Suppressor macrophage treated with lipopolysaccharide for 1 hour (primary cell): ENCODE measurements around the gene CLDN22.
"Not testable (repeated sequence)": the region's sequence is repeated elsewhere in the genome, so short reads cannot be mapped to it uniquely, and the experiment has no call there.

ENCODE experiments used
- DNase-seq, 3 donors: peaks; one replicate each; pipeline ENCODE4 v3.0.0-alpha.2; 2020 to 2022

The CLDN22 gene

GRCh38 chr4:183345261-183345660, 25.2 kb upstream of the CLDN22 start:
- no peak for DNase-seq

- DNase-seq = no peak
Observed at GRCh38 chr4:183344523-183345255, 24.6 kb upstream of the CLDN22 start.

GRCh38 chr4:183343730-183344129, 23.7 kb upstream of the CLDN22 start:
- DNase-seq = no peak

GRCh38 chr4:183342541-183343533, 22.8 kb upstream of the CLDN22 start:
- DNase-seq = peak in 1 of 3 donors; percentile 19

GRCh38 chr4:183337833-183338232, 17.8 kb upstream of the CLDN22 start:
- DNase-seq = no peak

GRCh38 chr4:183337349-183337748, 17.3 kb upstream of the CLDN22 start:
- DNase-seq = no peak

GRCh38 chr4:183335369-183335940, 15.4 kb upstream of the CLDN22 start:
- peak; percentile 50 to 88 (median 70) for DNase-seq

GRCh38 chr4:183333983-183334382, 13.9 kb upstream of the CLDN22 start:
- DNase-seq = no peak

GRCh38 chr4:183333202-183333601, 13.1 kb upstream of the CLDN22 start:
- DNase-seq = no peak

- no peak for DNase-seq
Observed at GRCh38 chr4:183332447-183332846, 12.4 kb upstream of the CLDN22 start.

- DNase-seq = no peak
Observed at GRCh38 chr4:183330841-183331240, 10.8 kb upstream of the CLDN22 start.

GRCh38 chr4:183329954-183330742, 10.1 kb upstream of the CLDN22 start:
- no peak for DNase-seq

- DNase-seq = no peak
Observed at GRCh38 chr4:183329244-183329643, 9.2 kb upstream of the CLDN22 start.

- no peak for DNase-seq
Observed at GRCh38 chr4:183328832-183329231, 8.8 kb upstream of the CLDN22 start.

GRCh38 chr4:183327827-183328226, 7.8 kb upstream of the CLDN22 start:
- no peak for DNase-seq

GRCh38 chr4:183326853-183327252, 6.8 kb upstream of the CLDN22 start:
- peak in 2 of 3 donors; percentile 16 to 21 for DNase-seq

- DNase-seq = not testable (repeated sequence)
Observed at GRCh38 chr4:183326387-183326786, 6.3 kb upstream of the CLDN22 start.

GRCh38 chr4:183324619-183325018, 4.5 kb upstream of the CLDN22 start:
- DNase-seq = no peak

GRCh38 chr4:183324056-183324455, 4.0 kb upstream of the CLDN22 start:
- not testable (repeated sequence) for DNase-seq

GRCh38 chr4:183323295-183323694, 3.2 kb upstream of the CLDN22 start:
- no peak for DNase-seq

- no peak for DNase-seq
Observed at GRCh38 chr4:183322326-183322725, 2.2 kb upstream of the CLDN22 start, which contains the start of gene CLDN24. Gene CLDN24 (minus strand): TSS chr4:183322426. CDS start chr4:183322426, 0 bp downstream.

- no peak for DNase-seq
Observed at GRCh38 chr4:183321516-183321915, 1.4 kb upstream of the CLDN22 start.
